ACC112 (cell line): Measurements from ENCODE around the gene SMTN.

Source experiments
- H2AFZ ChIP-seq: fragments of 200-600 bp; sonication (generic); one replicate; pipeline ENCODE4 v1.6.0; 2017; ENCODE audit warnings: antibody characterized with exemption, low read length; ENCODE audit not compliant: unreplicated experiment
- H3K27ac ChIP-seq: fragments of 200-600 bp; sonication (generic); 2 replicates; pipeline ENCODE4 v1.5.1; 2014; ENCODE audit warnings: low read depth, mild to moderate bottlenecking, antibody characterized with exemption, low read length, moderate library complexity
- H3K27me3 ChIP-seq: fragments of 200-600 bp; sonication (generic); 2 replicates; pipeline ENCODE4 v1.6.1; 2014; ENCODE audit warnings: mild to moderate bottlenecking, antibody characterized with exemption, low read length, moderate library complexity, mixed read lengths; ENCODE audit not compliant: insufficient read depth
- H3K36me3 ChIP-seq: fragments of 200-600 bp; sonication (generic); 2 replicates; pipeline ENCODE4 v1.6.1; 2016; ENCODE audit warnings: mild to moderate bottlenecking, antibody characterized with exemption, low read length, moderate library complexity, mixed read lengths; ENCODE audit not compliant: insufficient read depth
- H3K4me1 ChIP-seq: fragments of 200-600 bp; sonication (generic); one replicate; pipeline ENCODE4 v1.6.1; 2016; ENCODE audit warnings: low read length, mixed read lengths; ENCODE audit not compliant: insufficient read depth, unreplicated experiment, control insufficient read depth
- H3K4me3 ChIP-seq: fragments of 200-600 bp; sonication (generic); 2 replicates; pipeline ENCODE4 v1.5.1; 2014; ENCODE audit warnings: mild to moderate bottlenecking, low read depth, low read length
- H3K79me2 ChIP-seq: fragments of 200-600 bp; sonication (generic); one replicate; pipeline ENCODE4 v1.6.0; 2016; ENCODE audit warnings: low read length; ENCODE audit not compliant: control insufficient read depth, unreplicated experiment, insufficient read depth

SMTN gene

GRCh38 chr22:31084811-31085492, 3.8 kb downstream of the SMTN start:
- peaks cover 56% of the 10 kb centered on the region for H3K79me2 ChIP-seq
- no peaks in the 10 kb centered on the region for H3K36me3 ChIP-seq
- H2AFZ ChIP-seq, result no peak overlapping the region
- H3K4me3 ChIP-seq, result peak overlapping the region; percentile 82
- H3K27me3 ChIP-seq, result no peaks in the 10 kb centered on the region
- peak overlapping the region; percentile 62 for H3K27ac ChIP-seq
- H3K4me1 ChIP-seq, result peaks cover 24% of the 10 kb centered on the region

- Histone ChIP-seq H2AFZ (no peak overlapping the region), H3K27me3 (no peaks in the 10 kb centered on the region), H3K4me3 (peak overlapping the region; percentile 82), H3K36me3 (no peaks in the 10 kb centered on the region), H3K4me1 (peaks cover 23% of the 10 kb centered on the region), H3K79me2 (peaks cover 56% of the 10 kb centered on the region), H3K27ac (peak overlapping the region; percentile 56; the same call in 1 of the 2 replicates)
Measured at GRCh38 chr22:31085493-31085824, 4.3 kb downstream of the SMTN start.

- H3K79me2 ChIP-seq, result peaks cover 56% of the 10 kb centered on the region
- H3K4me3 ChIP-seq, result no peak overlapping the region
- no peaks in the 10 kb centered on the region for H3K27me3 ChIP-seq
- H3K27ac ChIP-seq, result no peak overlapping the region; the same call in 1 of the 2 replicates
- H3K4me1 ChIP-seq, result peaks cover 20% of the 10 kb centered on the region
- H3K36me3 ChIP-seq, result no peaks in the 10 kb centered on the region
- H2AFZ ChIP-seq, result no peak overlapping the region
Measured at GRCh38 chr22:31085928-31086327, 4.8 kb downstream of the SMTN start.

GRCh38 chr22:31086703-31087330, 5.7 kb downstream of the SMTN start:
- no peaks in the 10 kb centered on the region for H3K27me3 ChIP-seq
- H3K36me3 ChIP-seq, result no peaks in the 10 kb centered on the region
- H3K79me2 ChIP-seq, result peaks cover 50% of the 10 kb centered on the region
- no peak overlapping the region for H2AFZ ChIP-seq
- no peak overlapping the region for H3K27ac ChIP-seq
- peaks cover 20% of the 10 kb centered on the region for H3K4me1 ChIP-seq
- no peak overlapping the region for H3K4me3 ChIP-seq

GRCh38 chr22:31087744-31088215, 6.7 kb downstream of the SMTN start:
- Histone ChIP-seq H3K27ac (no peak overlapping the region), H3K79me2 (peaks cover 43% of the 10 kb centered on the region)

GRCh38 chr22:31088233-31088986, 7.3 kb downstream of the SMTN start:
- peaks cover 9% of the 10 kb centered on the region for H3K4me1 ChIP-seq
- no peak overlapping the region for H3K4me3 ChIP-seq
- no peak overlapping the region for H2AFZ ChIP-seq
- peaks cover 36% of the 10 kb centered on the region for H3K79me2 ChIP-seq
- no peaks in the 10 kb centered on the region for H3K36me3 ChIP-seq
- H3K27ac ChIP-seq, result no peak overlapping the region
- no peaks in the 10 kb centered on the region for H3K27me3 ChIP-seq

More at GRCh38 chr22:31087744-31088215, 6.7 kb downstream of the SMTN start:
- Histone ChIP-seq H3K27me3 (no peaks in the 10 kb centered on the region), H3K4me1 (peaks cover 16% of the 10 kb centered on the region), H3K4me3 (no peak overlapping the region), H2AFZ (no peak overlapping the region), H3K36me3 (no peaks in the 10 kb centered on the region)

- H3K4me1 ChIP-seq, result peaks cover 3% of the 10 kb centered on the region
- H3K36me3 ChIP-seq, result no peaks in the 10 kb centered on the region
- H3K27me3 ChIP-seq, result no peaks in the 10 kb centered on the region
- no peak overlapping the region for H3K27ac ChIP-seq
- no peak overlapping the region for H2AFZ ChIP-seq
- H3K4me3 ChIP-seq, result no peak overlapping the region
- peaks cover 26% of the 10 kb centered on the region for H3K79me2 ChIP-seq
Measured at GRCh38 chr22:31089160-31090100, 8.3 kb downstream of the SMTN start.

- H3K27me3 ChIP-seq, result no peaks in the 10 kb centered on the region
- no peak overlapping the region for H3K27ac ChIP-seq
- peaks cover 3% of the 10 kb centered on the region for H3K4me1 ChIP-seq
- no peaks in the 10 kb centered on the region for H3K36me3 ChIP-seq
- no peak overlapping the region for H2AFZ ChIP-seq
- H3K4me3 ChIP-seq, result no peak overlapping the region
- H3K79me2 ChIP-seq, result peaks cover 19% of the 10 kb centered on the region
Measured at GRCh38 chr22:31090217-31091085, 9.3 kb downstream of the SMTN start.

GRCh38 chr22:31091106-31091975, 10.2 kb downstream of the SMTN start:
- H3K4me3 ChIP-seq, result no peak overlapping the region
- no peaks in the 10 kb centered on the region for H3K4me1 ChIP-seq
- H3K79me2 ChIP-seq, result peaks cover 10% of the 10 kb centered on the region
- H3K27me3 ChIP-seq, result no peaks in the 10 kb centered on the region
- H3K27ac ChIP-seq, result no peak overlapping the region
- no peak overlapping the region for H2AFZ ChIP-seq
- no peaks in the 10 kb centered on the region for H3K36me3 ChIP-seq
